NT2/D1 (cell line): ENCODE measurements around the gene CRELD2.

ENCODE experiments used
- SUZ12 ChIP-seq: IDR thresholded peaks from 2 replicates; pipeline ENCODE4 v1.6.1; 2011; ENCODE audit not compliant: insufficient read length, insufficient read depth; ENCODE audit errors: extremely low read depth
- YY1 ChIP-seq: IDR thresholded peaks from 2 replicates; pipeline ENCODE4 v1.6.1; 2011; ENCODE audit not compliant: insufficient read length, insufficient read depth
- ZNF274 ChIP-seq: IDR thresholded peaks from 2 replicates; pipeline ENCODE4 v1.6.1; 2011; ENCODE audit warnings: mild to moderate bottlenecking, low read depth, low read length

DNA sequence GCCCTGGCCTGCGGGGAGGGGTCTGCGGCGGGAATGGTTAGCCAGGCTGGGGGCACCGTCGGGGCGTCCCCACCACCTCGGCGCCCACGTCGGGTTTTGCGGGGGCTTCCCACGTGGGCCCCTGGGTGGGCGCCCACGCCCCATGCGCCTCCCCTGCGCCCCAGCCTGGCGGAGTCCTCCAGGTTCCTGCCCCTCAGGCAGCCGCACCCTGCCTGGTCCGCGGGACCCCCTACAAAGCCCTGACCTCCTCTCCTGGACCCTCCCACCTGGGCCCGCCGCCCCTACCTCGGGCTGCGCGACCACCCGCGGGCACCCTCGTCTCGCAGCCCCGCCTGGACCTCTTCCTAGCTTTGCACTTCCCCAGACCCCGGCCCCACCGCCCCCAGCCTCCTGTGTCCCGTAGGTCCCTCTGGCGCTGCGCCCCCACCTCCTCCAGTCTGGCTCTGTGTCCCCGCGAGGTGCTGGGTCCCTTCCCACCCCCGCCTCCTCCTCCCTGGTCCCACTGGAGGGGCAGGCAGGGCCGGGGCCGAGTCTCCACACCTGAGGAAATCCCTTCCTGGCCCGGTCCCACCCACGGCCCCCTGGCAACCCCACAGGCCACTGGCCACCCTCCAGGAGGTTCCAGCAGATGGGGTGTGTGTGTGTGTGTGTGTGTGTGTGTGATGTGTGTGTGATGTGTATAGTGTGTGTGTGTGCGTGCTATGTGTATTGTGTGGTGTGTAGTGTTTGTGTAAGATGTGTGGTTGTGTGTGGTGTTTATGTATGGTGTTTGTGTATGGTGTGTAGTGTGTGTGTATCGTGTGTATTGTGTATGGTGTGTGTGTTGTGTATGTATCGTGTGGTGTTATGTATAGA, 54.0 kb downstream of the CRELD2 start:
- no peak for TF ChIP-seq YY1
- TF ChIP-seq ZNF274: no peak
- TF ChIP-seq SUZ12: no peak
